Measurements from ENCODE around the gene FAM241A. TPM values are rescaled to one million over a fixed set of nuclear protein-coding genes. Genes with fewer than 3 reads are reported as not detected.
A peak's percentile ranks its signal among the peaks of the same experiment; 100 is the strongest.
"Not testable (repeated sequence)": the region's sequence is repeated elsewhere in the genome, so short reads cannot be mapped to it uniquely, and the experiment has no call there.

Gene FAM241A
- total RNA-seq, 1 donor from 2014 or later: 1.2 TPM

DNA sequence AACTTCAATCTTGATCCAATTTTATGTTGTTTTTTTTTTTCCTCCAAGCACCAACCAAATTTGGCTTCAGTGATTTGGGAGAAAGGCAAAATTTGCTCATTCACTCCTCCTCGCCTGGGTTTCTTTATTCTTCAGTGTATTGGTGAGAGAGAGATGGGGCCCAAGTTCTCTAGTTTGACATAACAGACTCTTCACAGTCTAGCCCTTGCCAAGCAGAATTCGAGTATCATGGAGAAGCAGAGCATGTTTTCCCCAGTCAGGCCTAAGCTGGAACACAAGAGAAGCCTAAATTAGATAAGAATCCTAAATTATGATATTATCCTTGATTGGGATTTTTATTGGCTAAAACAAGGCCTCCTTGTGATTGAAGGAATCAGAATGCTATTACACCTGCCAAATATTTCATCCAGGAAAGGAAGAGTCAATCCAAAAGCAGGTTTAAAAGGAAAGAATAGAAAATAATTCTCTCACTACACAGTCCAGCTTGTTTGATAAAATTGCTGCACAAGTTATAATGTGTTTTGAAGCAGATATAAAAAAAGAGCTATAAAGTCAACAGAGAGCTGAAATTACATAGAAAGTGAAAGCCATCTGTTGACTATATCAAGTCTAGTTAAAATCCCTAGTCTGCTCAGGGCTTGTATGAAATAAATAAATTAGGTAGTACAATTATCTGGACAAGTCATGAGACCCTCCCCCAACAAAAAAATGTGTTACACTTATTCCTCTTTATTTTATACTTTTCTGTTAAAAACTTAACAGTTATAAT is 39.9 kb upstream of the FAM241A start:
- Mint-ChIP-seq H3K4me1 (ENCODE audit: low read depth, unreplicated experiment) (peaks cover 2% of the 10 kb centered on the region), H3K9me3 (ENCODE audit: unreplicated experiment) (peaks cover 2% of the 10 kb centered on the region), H3K36me3 (ENCODE audit: unreplicated experiment) (no peaks in the 10 kb centered on the region), H3K4me3 (ENCODE audit: unreplicated experiment) (no peak overlapping the region), H3K27ac (ENCODE audit: unreplicated experiment) (no peak overlapping the region), H3K27me3 (ENCODE audit: unreplicated experiment) (no peaks in the 10 kb centered on the region)
- TF ChIP-seq, protein P1, sequence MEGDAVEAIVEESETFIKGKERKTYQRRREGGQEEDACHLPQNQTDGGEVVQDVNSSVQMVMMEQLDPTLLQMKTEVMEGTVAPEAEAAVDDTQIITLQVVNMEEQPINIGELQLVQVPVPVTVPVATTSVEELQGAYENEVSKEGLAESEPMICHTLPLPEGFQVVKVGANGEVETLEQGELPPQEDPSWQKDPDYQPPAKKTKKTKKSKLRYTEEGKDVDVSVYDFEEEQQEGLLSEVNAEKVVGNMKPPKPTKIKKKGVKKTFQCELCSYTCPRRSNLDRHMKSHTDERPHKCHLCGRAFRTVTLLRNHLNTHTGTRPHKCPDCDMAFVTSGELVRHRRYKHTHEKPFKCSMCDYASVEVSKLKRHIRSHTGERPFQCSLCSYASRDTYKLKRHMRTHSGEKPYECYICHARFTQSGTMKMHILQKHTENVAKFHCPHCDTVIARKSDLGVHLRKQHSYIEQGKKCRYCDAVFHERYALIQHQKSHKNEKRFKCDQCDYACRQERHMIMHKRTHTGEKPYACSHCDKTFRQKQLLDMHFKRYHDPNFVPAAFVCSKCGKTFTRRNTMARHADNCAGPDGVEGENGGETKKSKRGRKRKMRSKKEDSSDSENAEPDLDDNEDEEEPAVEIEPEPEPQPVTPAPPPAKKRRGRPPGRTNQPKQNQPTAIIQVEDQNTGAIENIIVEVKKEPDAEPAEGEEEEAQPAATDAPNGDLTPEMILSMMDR (IDR thresholded peaks at IDR 0.05; ENCODE audit: partially characterized antibody, unreplicated experiment): no peak
- DNase-seq: no peak

DNA sequence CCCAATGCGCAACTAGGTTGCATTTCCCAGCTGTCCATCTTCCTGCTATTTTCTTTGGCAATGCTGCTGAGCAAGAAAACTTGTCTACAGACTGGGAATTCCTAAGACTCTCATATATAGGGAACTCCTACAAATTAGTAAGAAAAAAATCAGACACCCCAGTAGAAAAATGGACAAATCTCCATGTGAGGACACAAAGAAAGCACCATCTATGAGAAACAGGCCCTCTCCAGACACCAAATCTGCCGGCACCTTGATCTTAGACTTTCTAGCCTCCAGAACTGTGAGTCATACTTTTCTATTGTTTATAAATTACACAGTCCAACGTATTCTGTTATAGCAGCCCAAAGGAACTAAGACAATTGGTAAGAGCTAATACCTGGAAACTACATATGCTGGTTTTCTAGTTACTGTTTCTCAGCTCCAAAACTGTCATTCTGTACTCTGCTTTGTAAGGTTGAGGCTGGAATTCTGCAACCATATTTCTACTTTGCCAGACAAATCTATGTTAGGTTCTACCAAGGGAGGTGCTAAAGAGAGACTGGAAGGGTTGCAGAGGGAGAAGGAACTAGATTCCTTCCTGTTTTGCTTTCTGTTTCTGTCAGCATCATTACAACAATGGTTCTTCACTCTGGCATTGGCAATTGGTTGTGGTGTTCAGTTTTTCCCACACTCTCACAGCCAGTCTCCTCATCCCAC is 35.7 kb upstream of the FAM241A start:
- Mint-ChIP-seq H3K27ac (ENCODE audit: unreplicated experiment) (no peak overlapping the region), H3K4me3 (ENCODE audit: unreplicated experiment) (no peak overlapping the region), H3K4me1 (ENCODE audit: low read depth, unreplicated experiment) (peaks cover 13% of the 10 kb centered on the region), H3K36me3 (ENCODE audit: unreplicated experiment) (no peaks in the 10 kb centered on the region), H3K9me3 (ENCODE audit: unreplicated experiment) (no peaks in the 10 kb centered on the region), H3K27me3 (ENCODE audit: unreplicated experiment) (peaks cover 3% of the 10 kb centered on the region)
- DNase-seq: no peak
- TF ChIP-seq, protein P1 (IDR thresholded peaks at IDR 0.05; ENCODE audit: partially characterized antibody, unreplicated experiment): no peak

DNA sequence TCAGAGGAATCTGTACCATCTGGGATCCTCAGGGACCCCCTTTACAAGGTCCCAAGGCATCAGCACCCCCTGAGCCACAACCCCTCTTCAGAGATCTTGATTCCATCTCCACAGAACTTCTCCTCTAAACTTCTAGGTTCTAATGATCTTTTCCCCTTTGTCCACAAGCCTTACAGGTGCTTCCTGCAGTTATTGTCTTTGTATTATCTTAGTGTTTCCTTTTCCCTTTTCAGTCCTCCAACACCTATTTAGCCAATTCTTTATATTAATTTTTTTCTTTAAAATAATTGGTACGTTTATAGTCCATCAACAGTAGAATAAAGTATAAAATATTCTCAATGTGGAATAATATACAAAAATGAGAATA is 35.2 kb upstream of the FAM241A start:
- Mint-ChIP-seq H3K4me3 (ENCODE audit: unreplicated experiment) (no peak overlapping the region), H3K9me3 (ENCODE audit: unreplicated experiment) (no peaks in the 10 kb centered on the region), H3K27me3 (ENCODE audit: unreplicated experiment) (peaks cover 3% of the 10 kb centered on the region), H3K36me3 (ENCODE audit: unreplicated experiment) (no peaks in the 10 kb centered on the region), H3K27ac (ENCODE audit: unreplicated experiment) (no peak overlapping the region), H3K4me1 (ENCODE audit: low read depth, unreplicated experiment) (peaks cover 13% of the 10 kb centered on the region)
- no peak for DNase-seq
- TF ChIP-seq, protein P1 (IDR thresholded peaks at IDR 0.05; ENCODE audit: partially characterized antibody, unreplicated experiment): no peak

- H3K4me1 Mint-ChIP-seq (ENCODE audit: low read depth, unreplicated experiment): peaks cover 13% of the 10 kb centered on the region
- DNase-seq: no peak
- no peaks in the 10 kb centered on the region for H3K36me3 Mint-ChIP-seq (ENCODE audit: unreplicated experiment)
- H3K27me3 Mint-ChIP-seq (ENCODE audit: unreplicated experiment): peaks cover 3% of the 10 kb centered on the region
- no peak overlapping the region for H3K4me3 Mint-ChIP-seq (ENCODE audit: unreplicated experiment)
- no peaks in the 10 kb centered on the region for H3K9me3 Mint-ChIP-seq (ENCODE audit: unreplicated experiment)
- no peak overlapping the region for H3K27ac Mint-ChIP-seq (ENCODE audit: unreplicated experiment)
- TF ChIP-seq, protein P1 (IDR thresholded peaks at IDR 0.05; ENCODE audit: partially characterized antibody, unreplicated experiment): no peak
These were observed 33.9 kb upstream of the FAM241A start for GRCh38 chr4:112111306-112111705.

DNA sequence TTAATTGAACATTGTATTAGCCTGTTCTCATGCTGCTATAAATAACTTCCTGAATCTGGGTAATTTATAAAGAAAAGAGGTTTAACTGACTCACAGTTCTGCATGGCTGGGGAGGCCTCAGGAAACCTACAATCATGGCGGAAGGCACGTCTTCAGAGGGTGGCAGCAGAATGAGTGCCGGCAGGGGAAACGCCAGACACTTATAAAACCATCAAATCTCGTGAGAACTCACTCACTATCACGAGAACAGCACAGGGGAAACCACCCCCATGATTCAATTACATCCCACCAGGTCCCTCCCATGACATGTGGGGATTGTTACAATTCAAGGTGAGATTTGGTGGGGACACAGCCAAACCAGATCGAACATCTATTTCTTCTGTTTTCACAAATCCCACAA is 33.2 kb upstream of the FAM241A start:
- Mint-ChIP-seq H3K27ac (ENCODE audit: unreplicated experiment) (peak overlapping the region; percentile 45), H3K4me1 (ENCODE audit: low read depth, unreplicated experiment) (peaks cover 13% of the 10 kb centered on the region)
- not testable (repeated sequence) for H3K27me3 Mint-ChIP-seq (ENCODE audit: unreplicated experiment); DNase-seq; H3K9me3 Mint-ChIP-seq (ENCODE audit: unreplicated experiment); H3K4me3 Mint-ChIP-seq (ENCODE audit: unreplicated experiment); H3K36me3 Mint-ChIP-seq (ENCODE audit: unreplicated experiment)

All from glutamatergic neuron (in vitro differentiated cells).